Measurements from ENCODE around the gene DIS3L2.
"Not testable (repeated sequence)": the region's sequence is repeated elsewhere in the genome, so short reads cannot be mapped to it uniquely, and the experiment has no call there.

DIS3L2 gene

GRCh38 chr2:232366461-232366860, 404.9 kb downstream of the DIS3L2 start:
- H3K4me1 ChIP-seq (ENCODE audit: insufficient read depth, low read length) = peaks cover 12% of the 10 kb centered on the region; the same call in 1 of the 2 replicates
- not testable (repeated sequence) for H3K9me3 ChIP-seq (ENCODE audit: control insufficient read depth, insufficient read depth, low read length); H3K9ac ChIP-seq (ENCODE audit: low read depth, low read length); H3K36me3 ChIP-seq (ENCODE audit: insufficient read depth, low read length)

GRCh38 chr2:232367016-232367415, 405.5 kb downstream of the DIS3L2 start:
- H3K36me3 ChIP-seq (ENCODE audit: insufficient read depth, low read length) = no peaks in the 10 kb centered on the region
- H3K9ac ChIP-seq (ENCODE audit: low read depth, low read length) = no peak overlapping the region
- no peaks in the 10 kb centered on the region for H3K9me3 ChIP-seq (ENCODE audit: control insufficient read depth, insufficient read depth, low read length)
- H3K4me1 ChIP-seq (ENCODE audit: insufficient read depth, low read length) = peaks cover 12% of the 10 kb centered on the region; the same call in 1 of the 2 replicates

- Histone ChIP-seq H3K36me3 (ENCODE audit: insufficient read depth, low read length) (no peaks in the 10 kb centered on the region), H3K9ac (ENCODE audit: low read depth, low read length) (no peak overlapping the region), H3K9me3 (ENCODE audit: control insufficient read depth, insufficient read depth, low read length) (no peaks in the 10 kb centered on the region), H3K4me1 (ENCODE audit: insufficient read depth, low read length) (peaks cover 12% of the 10 kb centered on the region; the same call in 1 of the 2 replicates)
These were observed 406.2 kb downstream of the DIS3L2 start for GRCh38 chr2:232367591-232368233.

- peaks cover 12% of the 10 kb centered on the region; the same call in 1 of the 2 replicates for H3K4me1 ChIP-seq (ENCODE audit: insufficient read depth, low read length)
- H3K9ac ChIP-seq (ENCODE audit: low read depth, low read length) = no peak overlapping the region
- H3K36me3 ChIP-seq (ENCODE audit: insufficient read depth, low read length) = no peaks in the 10 kb centered on the region
These were observed 406.8 kb downstream of the DIS3L2 start for GRCh38 chr2:232368311-232368731.

GRCh38 chr2:232369126-232369951, 407.8 kb downstream of the DIS3L2 start:
- H3K9ac ChIP-seq (ENCODE audit: low read depth, low read length) = no peak overlapping the region

More at GRCh38 chr2:232368311-232368731, 406.8 kb downstream of the DIS3L2 start:
- no peaks in the 10 kb centered on the region for H3K9me3 ChIP-seq (ENCODE audit: control insufficient read depth, insufficient read depth, low read length)

GRCh38 chr2:232370007-232370406, 408.5 kb downstream of the DIS3L2 start:
- not testable (repeated sequence) for H3K9ac ChIP-seq (ENCODE audit: low read depth, low read length); H3K9me3 ChIP-seq (ENCODE audit: control insufficient read depth, insufficient read depth, low read length); H3K36me3 ChIP-seq (ENCODE audit: insufficient read depth, low read length)
- H3K4me1 ChIP-seq (ENCODE audit: insufficient read depth, low read length) = peaks cover 16% of the 10 kb centered on the region

More at GRCh38 chr2:232369126-232369951, 407.8 kb downstream of the DIS3L2 start:
- Histone ChIP-seq H3K4me1 (ENCODE audit: insufficient read depth, low read length) (peaks cover 12% of the 10 kb centered on the region; the same call in 1 of the 2 replicates), H3K9me3 (ENCODE audit: control insufficient read depth, insufficient read depth, low read length) (no peaks in the 10 kb centered on the region), H3K36me3 (ENCODE audit: insufficient read depth, low read length) (no peaks in the 10 kb centered on the region)

GRCh38 chr2:232372231-232373208, 411.0 kb downstream of the DIS3L2 start:
- Histone ChIP-seq H3K4me1 (ENCODE audit: insufficient read depth, low read length) (peaks cover 18% of the 10 kb centered on the region), H3K9me3 (ENCODE audit: control insufficient read depth, insufficient read depth, low read length) (no peaks in the 10 kb centered on the region), H3K36me3 (ENCODE audit: insufficient read depth, low read length) (no peaks in the 10 kb centered on the region), H3K9ac (ENCODE audit: low read depth, low read length) (no peak overlapping the region)

GRCh38 chr2:232374356-232374755, 412.8 kb downstream of the DIS3L2 start:
- no peak overlapping the region for H3K9ac ChIP-seq (ENCODE audit: low read depth, low read length)
- no peaks in the 10 kb centered on the region for H3K36me3 ChIP-seq (ENCODE audit: insufficient read depth, low read length)
- H3K9me3 ChIP-seq (ENCODE audit: control insufficient read depth, insufficient read depth, low read length) = no peaks in the 10 kb centered on the region
- H3K4me1 ChIP-seq (ENCODE audit: insufficient read depth, low read length) = peaks cover 6% of the 10 kb centered on the region

- H3K9me3 ChIP-seq (ENCODE audit: control insufficient read depth, insufficient read depth, low read length) = no peaks in the 10 kb centered on the region
- H3K4me1 ChIP-seq (ENCODE audit: insufficient read depth, low read length) = peaks cover 6% of the 10 kb centered on the region
- H3K36me3 ChIP-seq (ENCODE audit: insufficient read depth, low read length) = no peaks in the 10 kb centered on the region
- H3K9ac ChIP-seq (ENCODE audit: low read depth, low read length) = no peak overlapping the region
These were observed 413.7 kb downstream of the DIS3L2 start for GRCh38 chr2:232375164-232375563.

- H3K4me1 ChIP-seq (ENCODE audit: insufficient read depth, low read length) = peaks cover 6% of the 10 kb centered on the region
- no peaks in the 10 kb centered on the region for H3K36me3 ChIP-seq (ENCODE audit: insufficient read depth, low read length)
- no peaks in the 10 kb centered on the region for H3K9me3 ChIP-seq (ENCODE audit: control insufficient read depth, insufficient read depth, low read length)
- no peak overlapping the region for H3K9ac ChIP-seq (ENCODE audit: low read depth, low read length)
These were observed 414.7 kb downstream of the DIS3L2 start for GRCh38 chr2:232376260-232376659.

- Histone ChIP-seq H3K36me3 (ENCODE audit: insufficient read depth, low read length) (no peaks in the 10 kb centered on the region), H3K4me1 (ENCODE audit: insufficient read depth, low read length) (peaks cover 6% of the 10 kb centered on the region), H3K9me3 (ENCODE audit: control insufficient read depth, insufficient read depth, low read length) (no peaks in the 10 kb centered on the region), H3K9ac (ENCODE audit: low read depth, low read length) (no peak overlapping the region)
These were observed 415.2 kb downstream of the DIS3L2 start for GRCh38 chr2:232376713-232377112.

- Histone ChIP-seq H3K9ac (ENCODE audit: low read depth, low read length) (no peak overlapping the region), H3K4me1 (ENCODE audit: insufficient read depth, low read length) (peaks cover 6% of the 10 kb centered on the region), H3K36me3 (ENCODE audit: insufficient read depth, low read length) (no peaks in the 10 kb centered on the region), H3K9me3 (ENCODE audit: control insufficient read depth, insufficient read depth, low read length) (no peaks in the 10 kb centered on the region)
These were observed 415.8 kb downstream of the DIS3L2 start for GRCh38 chr2:232377319-232377718.

- Histone ChIP-seq H3K36me3 (ENCODE audit: insufficient read depth, low read length) (no peaks in the 10 kb centered on the region), H3K4me1 (ENCODE audit: insufficient read depth, low read length) (peaks cover 6% of the 10 kb centered on the region), H3K9me3 (ENCODE audit: control insufficient read depth, insufficient read depth, low read length) (no peaks in the 10 kb centered on the region), H3K9ac (ENCODE audit: low read depth, low read length) (no peak overlapping the region)
These were observed 416.6 kb downstream of the DIS3L2 start for GRCh38 chr2:232377841-232378734.

Data from ES-I3 (cell line).